ENCODE results near the gene NPPC. TPM values are rescaled to one million over a fixed set of nuclear protein-coding genes. Genes with fewer than 3 reads are reported as not detected.

Gene NPPC
- total RNA-seq, 2 donors from 2014 or later = 3.2 TPM; not detected in 1

GRCh38 chr2:231890896-231891513 is 35.2 kb downstream of the NPPC start:
- no peak for DNase-seq
- no peaks in the 10 kb centered on the region for H3K9me3 ChIP-seq

GRCh38 chr2:231887756-231888155 is 38.4 kb downstream of the NPPC start:
- TF ChIP-seq CTCF (IDR thresholded peaks at IDR 0.05) = no peak
- Histone ChIP-seq H3K4me3 (no peak overlapping the region), H3K9me3 (no peaks in the 10 kb centered on the region)

More at GRCh38 chr2:231890896-231891513, 35.2 kb downstream of the NPPC start:
- H3K36me3 ChIP-seq = no peaks in the 10 kb centered on the region
- no peak overlapping the region for H3K9ac ChIP-seq (ENCODE audit: low read depth in 2 of 2, low read length in 2 of 2)
- intact Hi-C loops (cut with DNase I) = no loop called here
- H3K27ac ChIP-seq = no peak overlapping the region
- no peak for TF ChIP-seq CTCF (IDR thresholded peaks at IDR 0.05)
- no peaks in the 10 kb centered on the region for H3K4me1 ChIP-seq
- H3K4me3 ChIP-seq = no peak overlapping the region
- H3K27me3 ChIP-seq = no peaks in the 10 kb centered on the region

GRCh38 chr2:231886071-231886681 is 40.0 kb downstream of the NPPC start:
- TF ChIP-seq CTCF (IDR thresholded peaks at IDR 0.05) = no peak
- intact Hi-C loops (cut with DNase I) = no loop called here
- Histone ChIP-seq H3K9me3 (no peaks in the 10 kb centered on the region), H3K36me3 (no peaks in the 10 kb centered on the region), H3K4me1 (no peaks in the 10 kb centered on the region), H3K27me3 (no peaks in the 10 kb centered on the region), H3K4me3 (no peak overlapping the region), H3K27ac (no peak overlapping the region), H3K9ac (ENCODE audit: low read depth in 2 of 2, low read length in 2 of 2) (no peak overlapping the region)
- DNase-seq = no peak

More at GRCh38 chr2:231887756-231888155, 38.4 kb downstream of the NPPC start:
- intact Hi-C loops (cut with DNase I) = no loop called here
- no peak overlapping the region for H3K27ac ChIP-seq
- H3K4me1 ChIP-seq = no peaks in the 10 kb centered on the region
- no peaks in the 10 kb centered on the region for H3K27me3 ChIP-seq
- no peaks in the 10 kb centered on the region for H3K36me3 ChIP-seq
- H3K9ac ChIP-seq (ENCODE audit: low read depth in 2 of 2, low read length in 2 of 2) = no peak overlapping the region
- no peak for DNase-seq

- Histone ChIP-seq H3K27ac (no peak overlapping the region), H3K9me3 (no peaks in the 10 kb centered on the region), H3K27me3 (no peaks in the 10 kb centered on the region), H3K36me3 (no peaks in the 10 kb centered on the region), H3K9ac (ENCODE audit: low read depth in 2 of 2, low read length in 2 of 2) (no peak overlapping the region), H3K4me3 (no peak overlapping the region), H3K4me1 (no peaks in the 10 kb centered on the region)
- intact Hi-C loops (cut with DNase I) = no loop called here
- TF ChIP-seq CTCF (IDR thresholded peaks at IDR 0.05) = no peak
- no peak for DNase-seq
Observed at GRCh38 chr2:231884438-231885140, 41.6 kb downstream of the NPPC start.

- no peak for DNase-seq
- TF ChIP-seq CTCF (IDR thresholded peaks at IDR 0.05) = no peak
- H3K27ac ChIP-seq = no peak overlapping the region
- H3K36me3 ChIP-seq = no peaks in the 10 kb centered on the region
- H3K27me3 ChIP-seq = no peaks in the 10 kb centered on the region
- no peak overlapping the region for H3K9ac ChIP-seq (ENCODE audit: low read depth in 2 of 2, low read length in 2 of 2)
- intact Hi-C loops (cut with DNase I) = no loop called here
- H3K9me3 ChIP-seq = no peaks in the 10 kb centered on the region
- H3K4me1 ChIP-seq = no peaks in the 10 kb centered on the region
- no peak overlapping the region for H3K4me3 ChIP-seq
Observed at GRCh38 chr2:231883468-231883881, 42.7 kb downstream of the NPPC start.

Data from colonic mucosa (tissue), 4 donors.